Esophagus muscularis mucosa (tissue), 3 donors: Measurements from ENCODE around the gene CYB5R3.

Experiments used
- POLR2A ChIP-seq: fragments of 450-650 bp; IDR thresholded peaks from one replicate; pipeline ENCODE4 v1.6.1; 2017; ENCODE audit warnings: antibody characterized with exemption, moderate library complexity, mild to moderate bottlenecking, low read depth
- TF ChIP-seq, protein P1 (sequence below), 3 experiments: fragments of 200-600 bp in 2 of 3; fragments of 450-650 bp in 1 of 3; sonication (generic) in 2 of 3; IDR thresholded peaks; one replicate each; pipeline ENCODE4 v1.5.1; 2017 to 2019; ENCODE audit warnings: antibody characterized with exemption in 3 of 3, mild to moderate bottlenecking in 2 of 3, moderate library complexity in 1 of 3

DNA sequence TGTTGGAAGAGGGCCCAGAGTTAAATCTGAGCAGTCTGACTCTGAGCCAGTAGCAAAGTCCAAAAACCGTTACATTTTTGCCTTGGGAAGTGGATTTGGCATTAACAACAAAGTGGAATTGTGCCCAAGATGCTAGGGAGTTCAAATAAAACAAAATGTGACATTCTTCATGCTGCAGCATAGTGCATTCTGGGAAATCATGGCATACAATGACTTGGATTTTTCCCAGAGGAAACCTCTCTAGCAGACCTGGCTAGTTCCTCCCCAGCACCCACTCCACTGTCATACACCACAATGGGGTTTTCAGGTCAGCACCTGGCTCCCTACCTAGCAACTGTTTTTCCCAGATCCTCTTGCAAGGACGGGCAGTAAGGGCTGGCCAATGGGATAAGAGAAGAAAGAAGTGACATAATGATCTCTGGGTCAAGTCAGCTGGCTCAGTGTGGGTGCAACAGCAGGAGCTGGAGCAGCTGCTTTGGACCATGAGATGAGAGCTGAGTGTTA lies 24.8 kb upstream of the CYB5R3 start:
- TF ChIP-seq, protein P1, sequence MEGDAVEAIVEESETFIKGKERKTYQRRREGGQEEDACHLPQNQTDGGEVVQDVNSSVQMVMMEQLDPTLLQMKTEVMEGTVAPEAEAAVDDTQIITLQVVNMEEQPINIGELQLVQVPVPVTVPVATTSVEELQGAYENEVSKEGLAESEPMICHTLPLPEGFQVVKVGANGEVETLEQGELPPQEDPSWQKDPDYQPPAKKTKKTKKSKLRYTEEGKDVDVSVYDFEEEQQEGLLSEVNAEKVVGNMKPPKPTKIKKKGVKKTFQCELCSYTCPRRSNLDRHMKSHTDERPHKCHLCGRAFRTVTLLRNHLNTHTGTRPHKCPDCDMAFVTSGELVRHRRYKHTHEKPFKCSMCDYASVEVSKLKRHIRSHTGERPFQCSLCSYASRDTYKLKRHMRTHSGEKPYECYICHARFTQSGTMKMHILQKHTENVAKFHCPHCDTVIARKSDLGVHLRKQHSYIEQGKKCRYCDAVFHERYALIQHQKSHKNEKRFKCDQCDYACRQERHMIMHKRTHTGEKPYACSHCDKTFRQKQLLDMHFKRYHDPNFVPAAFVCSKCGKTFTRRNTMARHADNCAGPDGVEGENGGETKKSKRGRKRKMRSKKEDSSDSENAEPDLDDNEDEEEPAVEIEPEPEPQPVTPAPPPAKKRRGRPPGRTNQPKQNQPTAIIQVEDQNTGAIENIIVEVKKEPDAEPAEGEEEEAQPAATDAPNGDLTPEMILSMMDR (IDR thresholded peaks at IDR 0.05), result no peak
- no peak for TF ChIP-seq POLR2A
